UCSD-AML1 (cell line): Measurements from ENCODE around the gene TSKU.

Experiments used
- DNase-seq: peaks from one replicate; lab custom pipeline; 2025; ENCODE audit not compliant: unreplicated experiment; lab: John Stamatoyannopoulos, UW

Gene TSKU

DNA sequence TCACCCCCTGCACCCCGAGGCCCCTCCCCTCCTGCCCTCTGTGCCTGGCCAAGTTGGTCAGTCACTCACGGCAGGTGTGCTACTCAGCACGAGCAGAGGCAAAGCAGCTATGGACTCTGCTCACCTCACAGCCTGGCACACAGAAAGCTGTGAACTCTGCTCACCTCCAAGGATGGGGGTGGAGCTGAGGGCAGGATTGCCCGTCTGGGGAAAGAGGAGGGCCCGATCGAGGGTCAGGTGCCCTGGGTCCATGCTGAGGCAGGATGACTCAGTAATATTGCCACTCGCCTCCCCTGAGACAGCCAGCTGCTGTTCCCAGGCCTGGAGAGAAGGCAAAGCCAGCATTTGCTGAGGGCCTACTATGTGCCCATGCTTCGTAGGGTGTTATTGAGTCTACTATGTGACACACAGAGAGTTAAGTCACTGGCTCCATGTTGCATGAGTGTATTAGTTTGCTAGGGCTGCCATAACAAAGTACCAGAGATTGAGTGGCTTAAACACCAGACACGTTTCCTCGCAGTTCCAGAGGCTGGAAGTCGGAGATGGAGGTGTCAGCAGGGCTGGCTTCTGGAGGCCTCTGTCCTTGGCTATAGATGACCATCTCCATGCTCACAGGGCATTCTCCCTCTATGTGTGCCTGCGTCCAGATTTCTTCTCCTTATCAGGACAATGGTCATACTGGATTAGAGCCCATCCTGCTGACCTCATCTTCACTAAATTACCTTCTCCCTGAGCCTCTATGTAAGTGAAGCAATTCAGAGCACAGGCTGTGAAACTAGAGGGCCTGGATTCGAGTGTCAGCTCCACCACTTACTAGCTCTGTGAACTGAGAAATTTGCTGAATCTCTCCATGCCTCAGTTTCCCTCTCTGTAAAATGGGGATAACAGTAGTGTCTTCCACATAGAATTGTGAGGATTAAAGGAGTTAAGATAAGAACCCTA, 13.2 kb upstream of the TSKU start:
- DNase-seq = no peak

DNA sequence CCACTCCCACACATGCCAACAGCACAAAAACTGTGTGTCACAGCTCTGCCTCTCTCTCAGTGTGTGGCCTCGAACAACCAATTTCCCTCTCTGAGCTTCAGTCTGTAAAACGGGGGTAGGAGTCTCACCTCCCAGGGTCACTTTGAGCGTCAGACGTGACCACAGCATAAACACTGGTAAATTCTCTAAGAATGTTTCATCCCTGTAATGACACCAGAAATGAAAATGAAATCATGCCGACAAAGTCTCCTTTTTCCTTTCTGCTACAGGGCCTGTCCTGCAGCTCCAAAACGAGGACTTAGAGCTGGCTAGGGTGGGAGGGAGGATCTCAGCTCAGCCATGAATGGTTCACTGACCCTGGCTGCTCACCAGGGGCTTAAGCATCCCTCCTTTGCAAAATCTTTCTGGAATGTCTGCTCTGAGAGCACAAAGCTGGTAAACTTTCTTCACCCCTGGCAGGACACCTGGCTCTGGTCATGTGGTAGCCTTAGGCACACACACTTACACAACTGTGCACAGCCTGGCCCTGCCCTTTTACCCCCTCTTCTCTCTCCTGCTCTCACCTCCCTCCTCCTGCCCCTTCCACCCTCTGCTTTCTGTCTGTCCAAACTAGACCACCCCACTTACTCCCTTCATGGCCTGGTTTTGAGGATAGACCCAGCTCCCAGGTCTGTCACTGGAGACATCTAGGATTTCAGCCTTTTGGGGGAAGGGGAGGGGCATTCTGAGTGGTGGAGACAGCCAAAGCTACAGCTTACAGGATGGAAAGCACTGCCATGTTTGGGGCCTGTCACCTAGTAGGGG, 12.3 kb upstream of the TSKU start:
- no peak for DNase-seq

DNA sequence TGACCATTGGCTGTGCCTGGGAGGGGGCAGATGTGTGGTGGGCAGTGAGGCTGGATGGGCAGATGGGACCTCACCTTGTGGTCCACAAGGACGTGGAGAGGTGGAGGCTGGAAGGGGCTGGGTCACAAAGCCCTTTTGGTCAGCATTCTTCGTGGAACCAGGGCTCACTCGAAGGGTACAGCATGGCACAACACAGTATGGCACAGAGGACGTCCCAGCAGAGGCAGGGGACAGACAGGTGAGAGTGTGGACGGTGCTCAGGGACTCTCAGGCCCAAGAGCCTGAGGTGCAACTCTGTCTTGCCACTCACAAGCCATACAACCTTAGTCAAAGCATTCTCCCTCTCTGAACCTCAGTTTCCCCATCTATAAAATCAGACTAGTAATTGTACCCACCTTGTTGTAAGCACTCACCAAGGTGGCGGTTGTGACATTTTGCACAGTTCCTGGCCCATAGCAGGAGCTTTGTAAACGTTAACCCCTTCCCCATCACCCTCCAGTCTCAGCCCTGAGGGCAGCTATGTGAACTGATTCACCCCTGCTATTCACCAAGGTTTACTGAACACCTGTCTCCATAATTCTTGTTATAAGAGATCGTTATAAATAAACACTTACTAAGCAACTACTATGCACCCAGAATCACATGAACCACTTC, 11.6 kb upstream of the TSKU start:
- DNase-seq = no peak

DNA sequence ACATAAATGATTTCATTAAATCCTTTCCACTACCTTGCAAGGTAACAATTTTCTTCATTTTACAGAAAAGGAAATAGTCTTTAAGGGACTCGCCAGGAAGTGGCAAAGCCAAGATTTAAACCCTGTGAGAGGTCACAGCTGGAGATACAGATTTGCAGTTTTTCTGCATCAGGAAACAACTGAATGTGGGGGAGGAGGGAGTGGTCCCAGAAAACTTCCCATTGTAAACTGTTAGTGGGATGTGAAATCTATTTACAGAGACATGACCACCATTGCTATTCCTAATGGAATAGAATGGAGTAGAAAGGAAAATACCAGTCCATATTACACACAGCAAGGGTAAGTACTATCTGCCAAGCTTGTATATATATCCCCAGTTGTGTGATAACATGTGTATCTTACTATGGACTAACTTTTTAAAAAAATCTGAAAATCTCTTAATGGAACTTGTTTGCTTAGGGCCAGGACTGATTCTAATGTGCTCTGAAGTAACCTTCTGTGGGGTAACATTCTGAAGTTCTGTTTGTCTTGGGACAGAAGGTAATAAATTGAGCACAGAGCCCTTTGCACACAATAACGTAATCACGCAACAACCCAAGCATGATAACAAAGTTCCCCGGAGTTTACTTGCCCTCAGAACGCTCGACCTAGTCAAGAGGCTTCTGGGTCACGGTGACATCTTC, 10.9 kb upstream of the TSKU start:
- no peak for DNase-seq

DNA sequence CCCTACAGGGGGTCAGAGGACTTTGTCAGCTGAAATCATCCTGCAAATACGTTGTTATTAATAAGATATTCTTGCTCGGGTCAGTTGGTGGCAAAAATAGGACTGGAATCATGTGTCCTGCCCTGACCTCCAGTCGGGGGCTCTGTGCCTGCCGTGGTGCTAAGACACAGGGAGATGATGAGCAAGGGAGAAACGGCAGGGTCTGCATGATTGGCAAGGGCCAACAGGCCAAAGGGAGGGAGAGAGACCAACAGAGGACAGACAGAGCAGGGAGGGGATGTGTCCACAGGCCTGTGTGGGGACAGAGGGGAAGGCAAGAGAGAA, 10.4 kb upstream of the TSKU start:
- DNase-seq = no peak

DNA sequence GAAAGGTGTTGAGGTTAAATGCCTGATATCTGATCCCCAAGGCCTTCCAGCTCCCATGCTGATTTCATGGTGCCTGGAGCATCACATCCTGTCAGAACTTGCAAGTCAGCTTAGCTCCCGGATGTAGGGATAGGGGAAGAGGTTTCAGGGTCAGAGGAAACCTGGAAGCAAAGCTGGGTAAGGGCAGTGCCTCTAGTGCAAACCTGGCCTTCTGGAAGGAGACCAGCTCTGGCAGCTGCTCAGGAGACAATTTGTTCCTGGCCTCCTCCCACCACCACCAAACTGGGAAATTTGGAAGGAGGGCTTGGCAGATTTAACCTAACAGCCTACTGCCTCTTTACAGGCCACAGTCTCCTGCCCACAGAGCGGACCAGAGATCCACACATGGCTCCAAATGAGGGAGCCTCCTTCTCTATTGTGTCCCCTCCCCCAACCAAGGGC, 9.2 kb upstream of the TSKU start:
- DNase-seq = no peak

DNA sequence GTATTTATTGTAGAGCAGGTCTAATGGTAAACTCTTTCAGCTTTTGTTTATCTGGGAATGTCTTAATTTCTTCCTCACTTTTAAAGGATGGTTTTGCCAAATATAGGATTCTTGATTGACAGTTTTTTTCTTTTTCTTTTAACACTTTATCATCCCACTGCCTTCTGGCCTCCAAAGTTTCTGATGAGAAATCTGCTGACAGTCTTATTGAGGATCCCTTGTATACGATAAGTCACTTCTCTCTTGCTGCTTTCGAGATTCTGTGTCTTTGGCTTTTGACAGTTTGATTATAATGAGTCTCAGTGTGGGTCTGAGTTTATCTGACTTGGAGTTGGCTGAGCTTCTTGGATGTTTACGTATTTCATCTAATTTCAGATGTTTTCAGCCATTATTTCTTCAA, 6.7 kb upstream of the TSKU start:
- DNase-seq = no peak

DNA sequence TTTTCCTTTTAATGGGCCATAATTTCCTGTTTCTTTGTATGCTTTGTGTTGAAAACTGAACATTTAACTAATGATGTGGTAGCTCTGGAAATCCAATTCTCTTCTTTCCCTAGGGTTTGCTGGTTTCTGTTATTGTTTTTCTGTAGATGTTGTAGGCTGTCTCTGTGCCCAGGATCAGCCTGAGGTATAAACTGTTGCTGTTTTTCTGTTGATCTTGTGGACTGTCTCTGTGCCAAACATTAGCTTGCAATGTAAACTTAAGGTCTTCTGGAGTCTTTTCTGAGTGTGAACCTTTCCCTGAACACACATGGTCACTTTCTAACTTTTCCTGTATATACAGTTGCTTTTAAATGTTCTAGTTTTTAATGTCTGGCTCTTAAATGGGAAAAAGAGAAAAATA, 5.9 kb upstream of the TSKU start:
- DNase-seq = no peak

DNA sequence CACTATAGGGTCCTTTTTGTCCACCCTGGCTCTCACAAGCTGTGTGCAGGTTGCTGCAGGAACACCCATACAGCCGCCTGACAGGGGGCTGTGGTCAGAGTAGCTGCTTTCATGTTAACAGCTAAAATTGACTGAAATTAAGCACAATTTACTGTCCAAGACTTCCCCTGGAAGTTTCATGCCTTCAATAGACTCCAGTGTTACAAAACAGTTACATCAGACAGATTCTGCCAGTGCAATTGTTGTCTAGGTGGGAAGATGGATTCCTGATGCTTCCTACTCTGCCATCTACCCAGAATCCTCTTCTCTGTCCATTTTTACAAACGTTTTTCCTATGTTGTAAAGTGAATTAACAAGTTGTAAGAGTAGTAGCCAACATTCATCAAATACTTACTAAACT, 5.3 kb upstream of the TSKU start:
- DNase-seq = no peak

DNA sequence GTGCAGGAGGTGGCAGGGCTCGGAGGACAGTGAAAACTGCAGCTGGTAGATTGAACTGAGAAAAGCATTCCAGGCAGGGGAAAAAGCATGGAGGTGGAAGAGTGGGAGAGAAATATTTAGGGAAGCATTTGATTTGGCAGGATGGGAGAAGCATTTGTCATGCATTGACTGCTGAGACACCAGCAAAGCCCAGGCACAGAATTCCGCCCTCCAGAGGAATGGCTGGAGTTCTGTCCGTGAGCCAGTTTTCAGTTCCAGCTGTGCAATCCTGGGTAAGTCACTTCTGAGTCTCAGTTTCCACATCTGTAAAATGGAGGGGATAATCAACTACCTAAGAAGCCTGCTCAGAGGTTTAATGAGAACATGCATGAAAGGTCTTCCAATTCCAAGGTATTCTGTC, 4.3 kb upstream of the TSKU start:
- no peak for DNase-seq

DNA sequence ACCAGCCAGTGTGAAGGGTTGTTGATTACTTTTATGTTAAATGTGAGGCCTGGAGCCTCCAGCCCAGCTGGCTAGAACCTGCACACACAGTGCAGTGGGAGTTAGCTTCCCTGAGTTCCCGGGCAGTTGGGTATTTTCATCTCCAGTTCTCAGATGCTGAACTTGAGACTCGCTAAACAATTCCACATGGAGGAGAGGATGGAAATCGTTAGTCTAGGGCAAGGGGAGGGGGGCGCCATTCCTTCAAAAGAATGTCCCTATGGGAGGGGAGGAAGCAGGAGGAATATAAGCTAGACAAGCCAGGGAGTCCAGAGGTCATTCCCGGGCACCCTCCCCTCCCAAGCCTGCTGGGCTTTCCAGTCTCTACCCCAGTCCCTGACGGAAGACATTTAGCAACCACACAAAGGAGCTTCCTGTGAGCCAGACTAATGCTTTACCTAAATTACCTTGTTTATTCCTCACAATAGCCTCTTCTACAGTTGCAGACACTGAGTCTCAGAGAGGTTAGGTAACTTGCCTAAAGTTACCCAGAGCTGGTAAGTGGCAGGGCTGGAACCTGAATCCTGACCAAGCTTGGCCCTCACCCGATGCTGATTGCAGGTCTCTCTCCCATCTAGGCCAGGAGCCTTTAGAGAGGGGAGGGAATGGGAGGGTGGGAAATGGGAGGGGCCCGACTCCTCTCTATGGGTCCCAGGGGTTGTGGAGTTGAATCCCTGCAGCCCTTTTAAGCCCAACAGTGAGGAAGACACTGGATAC, 1.9 kb upstream of the TSKU start:
- DNase-seq = no peak

DNA sequence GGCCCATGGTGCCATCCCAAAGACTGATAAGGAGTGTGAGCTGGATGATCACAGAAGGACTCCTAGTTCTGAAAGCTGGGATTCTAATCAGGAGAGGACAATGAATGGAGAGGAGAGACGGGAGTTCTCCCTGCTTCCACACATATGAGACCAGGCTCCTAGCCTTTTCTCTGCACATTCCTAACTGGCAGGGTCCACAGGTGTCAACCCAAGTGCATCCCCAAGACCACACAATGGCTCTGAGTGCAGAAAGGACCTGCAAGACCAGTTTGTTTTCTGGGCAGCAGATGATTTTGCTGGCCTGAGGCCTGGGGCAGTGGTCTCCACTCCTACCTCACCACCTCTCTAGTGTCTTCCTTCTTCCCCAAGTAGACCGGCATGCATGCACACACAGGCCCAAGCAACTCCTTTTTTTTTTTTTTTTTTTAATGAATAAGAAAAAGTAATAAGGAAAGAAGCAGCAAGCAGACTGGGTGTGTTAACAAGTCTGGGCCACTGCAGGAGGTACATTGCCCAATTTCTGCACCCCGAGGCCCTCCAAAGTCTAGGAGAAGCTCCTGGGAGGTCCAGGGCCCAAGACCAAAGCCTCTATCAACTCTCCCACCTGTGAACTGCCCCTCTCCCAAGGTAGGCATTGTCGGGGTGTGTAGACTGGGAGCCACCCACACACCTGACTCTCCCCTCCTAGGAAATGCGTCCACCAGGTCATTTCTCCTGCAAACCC, 1.2 kb upstream of the TSKU start:
- no peak for DNase-seq

DNA sequence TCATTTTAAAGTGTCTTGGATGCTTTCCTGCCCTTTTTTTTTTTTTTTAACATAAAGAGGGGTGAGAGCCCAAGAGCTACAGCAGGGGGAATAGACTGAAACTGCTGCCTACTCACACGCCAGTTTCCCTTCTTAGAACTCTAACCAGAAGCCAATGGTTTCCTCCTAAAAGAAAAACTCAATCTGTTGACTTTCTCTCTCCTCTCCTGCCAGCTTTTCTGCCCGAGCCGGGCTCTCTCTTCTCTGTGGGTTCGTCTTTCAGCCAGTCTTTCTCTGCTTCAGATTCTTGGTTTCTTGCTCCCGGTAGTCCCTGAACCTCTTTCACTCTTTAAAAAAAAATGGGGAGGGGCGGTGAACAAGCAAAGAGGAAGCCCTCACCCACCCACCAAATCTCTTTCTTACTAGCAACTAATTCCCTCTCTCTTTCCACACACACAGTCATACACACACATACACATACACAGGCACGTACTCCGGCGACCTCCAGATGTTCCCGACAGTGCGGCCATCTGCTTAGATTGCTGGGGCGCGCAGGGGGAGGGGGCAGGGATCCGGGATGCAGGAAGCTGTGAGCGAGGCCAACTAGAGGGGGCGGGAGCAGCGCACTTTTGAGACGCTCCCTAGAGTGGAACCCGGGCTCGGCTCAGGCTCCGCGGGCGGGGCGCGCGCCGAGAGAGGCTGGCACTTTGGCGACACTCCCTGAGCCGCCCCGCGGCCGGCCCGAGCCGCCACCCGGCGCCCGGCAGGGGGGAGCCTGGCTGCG, 444 bp upstream of the TSKU start:
- DNase-seq = peak; percentile 74

DNA sequence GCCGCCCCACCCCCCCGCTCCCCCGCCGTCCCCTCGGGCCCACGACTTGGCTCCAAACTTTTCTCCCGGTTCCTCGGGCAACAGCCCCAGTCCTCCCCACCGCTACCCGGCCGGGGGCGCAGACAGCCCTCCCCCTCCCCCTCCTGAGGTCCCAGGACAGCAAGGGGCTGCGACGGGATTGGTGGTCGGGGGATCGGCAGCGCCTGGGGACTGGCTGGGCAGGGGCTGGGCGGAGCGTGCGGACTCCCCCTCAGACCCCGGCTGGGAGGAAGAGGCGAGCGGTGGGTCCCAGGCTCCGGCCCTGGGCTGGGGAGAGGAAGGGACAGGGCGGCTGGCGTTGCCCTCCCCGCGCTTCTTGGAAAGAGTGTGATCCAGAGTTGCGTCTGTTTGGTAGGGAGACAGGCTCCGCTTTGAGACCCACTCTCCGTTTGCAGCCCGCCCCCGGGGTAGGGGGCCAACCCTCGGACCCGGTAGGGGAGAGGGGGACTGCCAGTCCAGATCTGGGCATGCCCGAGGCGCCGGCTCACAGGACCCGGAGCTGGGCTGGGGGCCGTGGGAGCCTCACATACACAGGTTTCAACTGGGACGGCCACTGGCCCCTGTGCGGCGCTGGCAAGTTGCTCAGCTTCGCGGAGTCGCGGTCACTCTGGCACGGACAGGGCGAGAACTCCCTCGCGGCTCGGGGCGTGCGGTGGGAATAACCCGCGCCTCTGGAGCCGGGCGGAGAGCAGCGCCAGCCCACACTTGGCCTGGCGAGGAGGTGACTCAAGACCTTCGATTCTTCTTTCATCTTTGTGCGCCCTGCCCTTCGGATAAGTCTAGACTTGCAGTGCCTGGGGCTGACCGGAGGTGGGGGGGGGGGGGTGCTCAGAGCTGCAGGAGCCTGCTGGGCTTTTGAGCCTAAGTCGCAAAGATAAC, 999 bp downstream of the TSKU start:
- DNase-seq = no peak

DNA sequence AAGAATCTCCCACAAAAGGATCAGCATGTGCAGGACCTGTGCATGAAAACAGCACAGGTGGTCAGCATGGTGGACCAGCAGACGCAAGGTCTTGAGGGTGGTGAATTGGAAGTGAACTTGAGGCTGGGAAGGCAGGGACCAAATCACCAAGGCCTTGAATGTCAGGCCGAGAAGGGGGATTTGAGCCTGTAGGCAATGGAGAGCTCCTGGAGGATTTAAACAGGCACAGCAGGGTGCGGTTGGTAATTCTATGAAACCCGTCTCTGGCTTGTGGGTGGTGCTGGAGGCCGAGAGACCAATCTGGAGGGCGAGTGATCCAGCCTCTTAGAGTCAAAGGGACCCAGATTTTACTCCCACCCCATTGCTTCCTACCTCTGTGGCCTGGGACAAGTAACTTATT, 2.4 kb downstream of the TSKU start:
- DNase-seq = no peak

DNA sequence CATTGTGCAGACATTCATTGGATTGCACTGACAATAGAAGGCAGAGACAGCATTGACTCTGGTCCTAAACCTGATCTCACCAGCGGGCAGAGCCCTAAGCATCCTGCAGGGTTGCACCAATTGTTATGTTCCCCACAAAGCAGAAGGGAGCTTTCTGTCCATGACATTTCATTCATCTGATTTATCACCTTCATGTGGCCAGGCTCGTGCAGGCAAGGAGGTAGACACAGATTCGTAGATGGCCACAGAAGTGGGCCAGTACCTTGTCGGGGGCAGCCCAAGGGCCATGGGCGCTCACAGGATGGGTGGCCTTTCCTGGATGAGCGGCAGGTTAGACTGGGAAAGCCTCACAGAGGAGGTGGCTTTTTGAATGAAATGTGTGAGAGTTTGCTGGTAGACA, 2.9 kb downstream of the TSKU start:
- no peak for DNase-seq

DNA sequence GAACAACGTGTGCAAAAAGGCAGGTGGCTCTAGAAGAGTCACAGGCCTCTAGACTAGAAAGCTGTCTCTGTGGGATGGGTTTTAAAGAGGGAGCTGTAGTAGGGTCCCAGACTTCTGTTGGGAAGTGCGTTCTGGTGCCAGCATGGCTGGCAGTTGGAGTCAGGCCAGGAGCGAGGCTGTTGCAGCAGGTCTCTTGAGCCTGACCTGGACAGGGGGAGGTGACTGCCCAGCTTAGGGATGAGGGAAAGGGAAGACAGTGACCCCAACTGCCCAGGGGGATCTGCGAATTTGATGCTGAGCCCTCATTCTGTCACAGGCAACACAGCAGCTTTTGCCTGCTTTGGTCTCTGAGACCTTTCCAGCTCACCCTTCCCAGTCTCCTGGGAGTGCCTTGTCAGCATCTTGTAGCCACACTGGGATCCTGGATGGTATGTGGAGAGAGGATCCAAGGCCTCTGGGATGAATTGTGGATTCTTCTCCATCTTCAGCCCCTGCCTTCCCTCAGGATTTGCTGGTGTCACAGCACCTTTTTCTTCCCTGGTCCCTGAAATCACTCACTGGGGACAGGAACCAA, 3.4 kb downstream of the TSKU start:
- no peak for DNase-seq

DNA sequence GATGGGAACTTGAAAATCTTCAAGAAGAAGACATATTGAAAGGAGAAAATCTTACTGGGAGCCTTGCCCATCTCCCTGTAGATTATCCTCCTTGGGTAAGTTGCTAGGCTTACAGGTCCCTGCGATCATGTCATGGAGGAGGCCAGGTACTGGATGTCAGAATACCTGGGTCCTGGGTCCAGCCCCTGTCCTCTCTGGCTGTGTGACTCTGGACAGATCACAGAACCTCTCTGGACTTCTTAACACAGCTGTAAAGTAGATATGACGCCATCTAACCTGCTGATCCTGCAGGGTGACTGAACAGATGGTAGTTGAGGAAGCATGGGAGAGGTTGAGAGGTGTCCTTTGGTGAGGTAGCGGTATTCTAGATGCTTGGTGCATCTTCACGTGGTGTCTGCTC, 4.1 kb downstream of the TSKU start:
- no peak for DNase-seq
